ENCODE data around the gene NSMF. TPM values are rescaled to one million over a fixed set of nuclear protein-coding genes. Genes with fewer than 3 reads are reported as not detected.

Gene NSMF
- polyA plus RNA-seq, 1 of the 3 experiments (the other 2 are of a cell fraction): 58.8 TPM

DNA sequence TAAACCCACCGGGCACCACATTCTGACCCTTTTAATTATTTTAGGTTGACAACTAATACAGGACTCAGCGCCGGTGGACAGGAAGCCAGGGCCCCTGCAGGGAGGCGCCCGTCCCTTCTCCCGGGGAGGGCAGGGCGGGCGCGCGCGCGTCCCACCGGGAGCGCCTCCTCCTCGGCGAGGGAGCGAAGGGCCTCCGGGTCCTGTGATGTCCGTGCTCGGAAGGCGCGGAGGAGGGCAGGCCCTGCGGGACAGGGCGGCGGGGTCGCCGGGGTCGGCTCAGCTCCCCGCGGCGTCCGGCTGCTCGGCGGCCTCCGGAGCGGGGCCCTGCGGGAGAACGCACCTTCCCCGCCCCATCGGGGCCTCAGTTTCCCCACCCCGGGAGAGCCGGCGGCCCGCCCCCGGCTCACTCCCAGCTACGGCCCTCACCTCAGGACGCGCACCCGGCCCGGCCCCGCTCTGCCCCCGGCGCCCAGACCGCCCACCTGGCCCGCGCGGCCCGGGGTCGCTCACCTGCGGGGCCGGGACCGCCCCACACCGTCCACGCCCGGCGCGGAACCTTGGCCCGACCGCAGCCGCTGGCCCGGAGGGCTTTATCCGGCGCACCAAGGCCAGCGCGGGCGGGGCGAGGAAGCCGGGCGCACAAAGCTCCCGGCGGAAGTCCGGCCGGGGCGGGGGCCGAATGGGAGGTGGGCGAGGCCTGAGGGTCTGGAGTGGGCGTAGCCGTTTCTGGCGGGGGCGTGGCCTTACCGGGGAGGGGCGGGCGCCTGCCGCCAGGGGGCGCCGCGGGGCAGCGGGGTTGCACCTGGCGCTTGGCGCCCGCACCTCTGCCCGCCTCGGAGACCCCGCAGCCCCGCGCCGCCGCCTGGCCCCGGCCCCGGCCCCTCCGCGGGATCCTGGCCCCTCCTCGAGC lies 36.3 kb downstream of the NSMF start, which contains the start of the genes EXD3 and NOXA1 (continued):
- TF ChIP-seq, protein P1, sequence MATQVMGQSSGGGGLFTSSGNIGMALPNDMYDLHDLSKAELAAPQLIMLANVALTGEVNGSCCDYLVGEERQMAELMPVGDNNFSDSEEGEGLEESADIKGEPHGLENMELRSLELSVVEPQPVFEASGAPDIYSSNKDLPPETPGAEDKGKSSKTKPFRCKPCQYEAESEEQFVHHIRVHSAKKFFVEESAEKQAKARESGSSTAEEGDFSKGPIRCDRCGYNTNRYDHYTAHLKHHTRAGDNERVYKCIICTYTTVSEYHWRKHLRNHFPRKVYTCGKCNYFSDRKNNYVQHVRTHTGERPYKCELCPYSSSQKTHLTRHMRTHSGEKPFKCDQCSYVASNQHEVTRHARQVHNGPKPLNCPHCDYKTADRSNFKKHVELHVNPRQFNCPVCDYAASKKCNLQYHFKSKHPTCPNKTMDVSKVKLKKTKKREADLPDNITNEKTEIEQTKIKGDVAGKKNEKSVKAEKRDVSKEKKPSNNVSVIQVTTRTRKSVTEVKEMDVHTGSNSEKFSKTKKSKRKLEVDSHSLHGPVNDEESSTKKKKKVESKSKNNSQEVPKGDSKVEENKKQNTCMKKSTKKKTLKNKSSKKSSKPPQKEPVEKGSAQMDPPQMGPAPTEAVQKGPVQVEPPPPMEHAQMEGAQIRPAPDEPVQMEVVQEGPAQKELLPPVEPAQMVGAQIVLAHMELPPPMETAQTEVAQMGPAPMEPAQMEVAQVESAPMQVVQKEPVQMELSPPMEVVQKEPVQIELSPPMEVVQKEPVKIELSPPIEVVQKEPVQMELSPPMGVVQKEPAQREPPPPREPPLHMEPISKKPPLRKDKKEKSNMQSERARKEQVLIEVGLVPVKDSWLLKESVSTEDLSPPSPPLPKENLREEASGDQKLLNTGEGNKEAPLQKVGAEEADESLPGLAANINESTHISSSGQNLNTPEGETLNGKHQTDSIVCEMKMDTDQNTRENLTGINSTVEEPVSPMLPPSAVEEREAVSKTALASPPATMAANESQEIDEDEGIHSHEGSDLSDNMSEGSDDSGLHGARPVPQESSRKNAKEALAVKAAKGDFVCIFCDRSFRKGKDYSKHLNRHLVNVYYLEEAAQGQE (IDR thresholded peaks at IDR 0.05; ENCODE audit: low read depth, low read length): peak; percentile 64; the same call in 1 of the 2 replicates
- TF ChIP-seq CHD2 (IDR thresholded peaks at IDR 0.05; ENCODE audit: low read length, partially characterized antibody) (peak; percentile 62), RFX5 (IDR thresholded peaks at IDR 0.05; ENCODE audit: low read length) (no peak), JUND (IDR thresholded peaks at IDR 0.05) (no peak), GABPA (IDR thresholded peaks at IDR 0.05; ENCODE audit: low read depth) (peak; percentile 89), TEAD4 (IDR thresholded peaks at IDR 0.05; ENCODE audit: borderline replicate concordance, insufficient read depth) (no peak), YY1 (IDR thresholded peaks at IDR 0.05; ENCODE audit: low read depth) (no peak)
- TF ChIP-seq, protein P2, sequence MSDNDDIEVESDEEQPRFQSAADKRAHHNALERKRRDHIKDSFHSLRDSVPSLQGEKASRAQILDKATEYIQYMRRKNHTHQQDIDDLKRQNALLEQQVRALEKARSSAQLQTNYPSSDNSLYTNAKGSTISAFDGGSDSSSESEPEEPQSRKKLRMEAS (IDR thresholded peaks at IDR 0.05; ENCODE audit: low read depth): peak; percentile 54

DNA sequence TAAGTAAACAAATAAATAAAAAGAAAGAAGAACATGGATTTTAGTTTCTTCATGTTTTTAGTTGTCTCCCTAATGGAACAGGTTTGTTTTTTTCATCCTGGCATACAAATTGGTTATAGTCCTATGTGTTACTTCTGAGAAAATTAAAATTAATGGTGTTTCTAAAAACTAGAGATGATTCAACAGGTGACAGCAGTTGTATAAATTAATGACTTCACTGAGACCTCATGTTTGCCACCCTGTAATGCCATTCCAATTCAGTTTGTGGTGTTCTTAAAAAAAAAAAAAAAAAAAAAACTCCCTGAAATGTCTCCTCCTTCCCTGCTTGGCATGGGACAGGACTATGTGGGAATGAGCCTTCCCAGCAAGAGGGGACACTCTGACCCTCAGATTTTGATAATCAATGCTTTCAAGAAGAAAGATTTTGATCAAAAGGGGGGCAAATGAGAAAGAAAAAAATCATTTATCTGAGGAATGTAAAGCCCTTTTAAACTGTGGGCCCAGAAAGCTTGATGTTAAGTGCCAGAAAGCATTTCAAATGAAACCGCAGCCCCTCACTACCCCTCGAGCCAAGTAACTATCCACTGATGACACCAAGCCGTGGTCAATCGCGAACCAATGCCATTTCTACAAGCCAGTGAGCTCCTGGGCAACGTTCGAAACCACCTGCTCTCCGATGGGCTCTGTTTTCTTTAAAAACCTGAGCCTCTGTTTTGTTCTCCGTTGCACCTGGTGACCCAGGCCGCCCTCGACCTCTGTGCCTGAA lies 37.1 kb downstream of the NSMF start:
- H4K20me1 ChIP-seq (ENCODE audit: insufficient read depth): no peaks in the 10 kb centered on the region
- H3K4me1 ChIP-seq (ENCODE audit: control insufficient read depth in 1 of 2, insufficient read depth in 2 of 2, low read depth in 1 of 2, low read length in 1 of 2): peaks cover 0 to 21% of the 10 kb centered on the region in 2 experiments; a peak in 2 of 4 replicates
- POLR2A ChIA-PET: interaction anchor here (0.7 to 1.2 kb wide), 2 partner anchors 11 to 221 kb away, joined by 3 read pairs; no protein-coding TSS in a partner anchor
- CTCF ChIA-PET: interaction anchor here (0.6 to 4.4 kb wide), 16 partner anchors 8 to 649 kb away, joined by 3 to 27 read pairs (median 6); partner anchors contain the start of genes ENTPD8 and NRARP
- H3K36me3 ChIP-seq (replicated peaks in 1 of 2; ENCODE audit: control insufficient read depth in 1 of 2, insufficient read depth in 2 of 2, low read length in 1 of 2): no peaks in the 10 kb centered on the region
- peak overlapping the region; percentile 71 for H3K9ac ChIP-seq
- peak overlapping the region; percentile 81 to 86 for H3K4me3 ChIP-seq (ENCODE audit: low read depth in 2 of 2, low read length in 1 of 2)
- no peaks in the 10 kb centered on the region for H3K27me3 ChIP-seq (ENCODE audit: insufficient read depth)
- H3K79me2 ChIP-seq (ENCODE audit: insufficient read depth): peaks cover 36% of the 10 kb centered on the region
- peak overlapping the region in 1 of 2 experiments; percentile 31; a peak in 1 of 4 replicates for H3K27ac ChIP-seq (ENCODE audit: low read depth in 2 of 2, low read length in 1 of 2)
- H3K4me2 ChIP-seq: peak overlapping the region; percentile 93
- H2AFZ ChIP-seq (ENCODE audit: low read depth): peak overlapping the region; percentile 58
- no peak for TF ChIP-seq EZH2phosphoT487 (IDR thresholded peaks at IDR 0.05; ENCODE audit: borderline replicate concordance, low read depth)
- TF ChIP-seq, protein P3, sequence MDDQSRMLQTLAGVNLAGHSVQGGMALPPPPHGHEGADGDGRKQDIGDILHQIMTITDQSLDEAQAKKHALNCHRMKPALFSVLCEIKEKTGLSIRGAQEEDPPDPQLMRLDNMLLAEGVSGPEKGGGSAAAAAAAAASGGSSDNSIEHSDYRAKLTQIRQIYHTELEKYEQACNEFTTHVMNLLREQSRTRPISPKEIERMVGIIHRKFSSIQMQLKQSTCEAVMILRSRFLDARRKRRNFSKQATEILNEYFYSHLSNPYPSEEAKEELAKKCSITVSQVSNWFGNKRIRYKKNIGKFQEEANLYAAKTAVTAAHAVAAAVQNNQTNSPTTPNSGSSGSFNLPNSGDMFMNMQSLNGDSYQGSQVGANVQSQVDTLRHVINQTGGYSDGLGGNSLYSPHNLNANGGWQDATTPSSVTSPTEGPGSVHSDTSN (IDR thresholded peaks at IDR 0.05): no peak
- peaks cover 17% of the 10 kb centered on the region for H3F3A ChIP-seq (replicated peaks; ENCODE audit: insufficient read depth)
- no peak for DNase-seq
- 8% methylated on average over 11 of the region's 11 CpGs for WGBS (ENCODE audit: low lambda C conversion rate)
- H3K9me3 ChIP-seq: no peaks in the 10 kb centered on the region
- H3K9me2 ChIP-seq: no peaks in the 10 kb centered on the region
